ENCODE measurements around the gene SH2D5.

DNA sequence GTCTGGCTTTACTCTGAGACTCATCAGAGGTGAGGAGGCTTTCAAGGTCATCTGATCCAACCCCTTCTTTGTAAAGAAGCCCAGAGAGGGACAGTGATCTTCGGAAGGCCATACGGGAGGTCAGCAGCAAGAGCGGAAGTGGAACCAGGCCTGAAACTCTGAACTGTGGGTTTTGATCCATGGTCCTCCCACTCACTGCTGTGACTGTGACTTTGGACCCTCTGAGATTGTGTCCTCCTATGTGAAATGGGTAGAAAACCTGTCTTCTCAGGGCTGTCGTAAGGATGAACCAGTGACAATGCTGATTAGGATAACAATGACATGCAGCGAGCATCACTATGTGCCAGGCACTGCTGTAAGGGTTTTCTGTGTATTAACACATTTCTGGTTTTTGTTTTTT, 61.6 kb downstream of the SH2D5 start:
- TF ChIP-seq PATZ1 (CRISPR knock-in tag; IDR thresholded peaks at IDR 0.05; ENCODE audit: borderline replicate concordance) (no peak), ZNF70 (CRISPR knock-in tag; IDR thresholded peaks at IDR 0.05) (no peak), CREB5 (CRISPR knock-in tag; IDR thresholded peaks at IDR 0.05; ENCODE audit: low read depth) (no peak)
